Measurements from ENCODE around the gene FANCB.

Gene FANCB

GRCh38 chrX:14826319-14826718 is 46.5 kb downstream of the FANCB start:
- no peak overlapping the region for H3K4me3 ChIP-seq (ENCODE audit: low read length)
- no peak for DNase-seq (ENCODE audit: low read depth)
- TF ChIP-seq CTCF (conservative IDR thresholded peaks at IDR 0.05; ENCODE audit: low read depth, low read length), result no peak

- no peak for DNase-seq (ENCODE audit: low read depth)
- no peak overlapping the region for H3K4me3 ChIP-seq (ENCODE audit: low read length)
- no peak for TF ChIP-seq CTCF (conservative IDR thresholded peaks at IDR 0.05; ENCODE audit: low read depth, low read length)
Observed at GRCh38 chrX:14825851-14826250, 47.0 kb downstream of the FANCB start.

DNA sequence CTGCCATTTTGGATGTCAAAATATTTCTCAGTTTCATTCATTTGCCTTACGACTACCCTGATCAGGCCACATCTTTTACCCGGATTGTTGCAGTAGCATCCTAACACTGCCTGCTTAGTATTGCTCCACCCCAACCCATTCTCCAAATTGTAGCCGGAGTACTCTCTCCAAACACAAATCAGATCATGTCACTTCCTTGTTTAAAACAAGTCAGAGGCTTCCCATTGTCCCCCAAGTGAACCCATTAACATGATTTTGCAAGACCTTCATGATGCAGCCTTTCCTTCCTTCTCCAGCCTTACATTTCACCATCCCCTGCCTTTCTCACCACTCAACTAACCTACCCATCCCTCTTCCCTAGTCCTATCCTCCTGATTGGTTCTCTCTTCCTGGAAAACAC is 53.1 kb downstream of the FANCB start:
- no peak for DNase-seq (ENCODE audit: low read depth)
- no peak overlapping the region for H3K4me3 ChIP-seq (ENCODE audit: low read length)
- TF ChIP-seq CTCF (conservative IDR thresholded peaks at IDR 0.05; ENCODE audit: low read depth, low read length), result no peak

- TF ChIP-seq CTCF (conservative IDR thresholded peaks at IDR 0.05; ENCODE audit: low read depth, low read length), result no peak
- no peak for DNase-seq (ENCODE audit: low read depth)
- no peak overlapping the region for H3K4me3 ChIP-seq (ENCODE audit: low read length)
Observed at GRCh38 chrX:14817571-14817970, 55.3 kb downstream of the FANCB start.

- no peak for TF ChIP-seq CTCF (conservative IDR thresholded peaks at IDR 0.05; ENCODE audit: low read depth, low read length)
- H3K4me3 ChIP-seq (ENCODE audit: low read length), result no peak overlapping the region
- no peak for DNase-seq (ENCODE audit: low read depth)
Observed at GRCh38 chrX:14802943-14803710, 69.7 kb downstream of the FANCB start.

GRCh38 chrX:14801136-14801535 is 71.7 kb downstream of the FANCB start:
- DNase-seq (ENCODE audit: low read depth), result no peak
- no peak for TF ChIP-seq CTCF (conservative IDR thresholded peaks at IDR 0.05; ENCODE audit: low read depth, low read length)
- H3K4me3 ChIP-seq (ENCODE audit: low read length), result no peak overlapping the region

- no peak for TF ChIP-seq CTCF (conservative IDR thresholded peaks at IDR 0.05; ENCODE audit: low read depth, low read length)
Observed at GRCh38 chrX:14798805-14799397, 74.0 kb downstream of the FANCB start.

More at GRCh38 chrX:14798805-14799397, 74.0 kb downstream of the FANCB start:
- DNase-seq (ENCODE audit: low read depth), result no peak
- H3K4me3 ChIP-seq (ENCODE audit: low read length), result no peak overlapping the region

Measured in retinal pigment epithelial cell (primary cell).